ENCODE data around the gene PLXDC2. TPM values are rescaled to one million over a fixed set of nuclear protein-coding genes. Genes with fewer than 3 reads are reported as not detected.

PLXDC2 gene
- total and polyA plus RNA-seq, 2 donors (not counting 1 experiment from before 2014, with no cell fraction given), result 0.07 TPM

GRCh38 chr10:19936289-19936688 lies 120.1 kb downstream of the PLXDC2 start:
- Histone ChIP-seq H3K9me3 (ENCODE audit: control extremely low read depth in 1 of 3, control insufficient read depth in 2 of 3, insufficient read depth in 1 of 3, low read length in 2 of 3) (peaks cover 0 to 5% (median 0%) of the 10 kb centered on the region in 3 donors), H3K27me3 (replicated peaks in 1 of 4; ENCODE audit: control extremely low read depth in 1 of 4, control insufficient read depth in 3 of 4, insufficient read depth in 4 of 4, low read length in 3 of 4) (no peaks in the 10 kb centered on the region), H3K4me3 (ENCODE audit: control extremely low read depth in 1 of 5, extremely low read depth in 1 of 5, insufficient read depth in 1 of 5, low read depth in 2 of 5, low read length in 4 of 5) (no peak overlapping the region), H3K36me3 (replicated peaks in 1 of 2; ENCODE audit: control extremely low read depth in 1 of 2, control insufficient read depth in 1 of 2, extremely low read depth in 1 of 2, insufficient read depth in 2 of 2, low read length in 1 of 2) (no peaks in the 10 kb centered on the region), H3K4me1 (ENCODE audit: control insufficient read depth in 2 of 2, insufficient read depth in 2 of 2, low read length in 2 of 2) (peaks cover 0 to 7% of the 10 kb centered on the region in 2 donors), H3K27ac (ENCODE audit: low read length in 2 of 2) (no peak overlapping the region), H3K9ac (ENCODE audit: low read length) (no peak overlapping the region), H3K4me2 (replicated peaks; ENCODE audit: low read depth, low read length, poor library complexity, severe bottlenecking) (no peak overlapping the region), H3K79me2 (ENCODE audit: control insufficient read depth, insufficient read depth, low read length) (no peaks in the 10 kb centered on the region), H4K20me1 (ENCODE audit: control insufficient read depth, insufficient read depth, low read length, poor library complexity, severe bottlenecking) (no peaks in the 10 kb centered on the region), H2AFZ (ENCODE audit: insufficient read depth, low read depth, low read length, poor library complexity, severe bottlenecking) (no peak overlapping the region)
- intact Hi-C loops (cut with micrococcal nuclease), result no loop called here
- TF ChIP-seq CTCF (IDR thresholded peaks at IDR 0.05) (no peak), EZH2 (IDR thresholded peaks at IDR 0.05; ENCODE audit: borderline replicate concordance, insufficient read depth, low read depth, low read length, poor library complexity, severe bottlenecking) (no peak)
- Mint-ChIP-seq H3K4me1 (peaks cover 4% of the 10 kb centered on the region), H3K27ac (no peak overlapping the region), H3K27me3 (no peaks in the 10 kb centered on the region), H3K4me3 (no peak overlapping the region), H3K9me3 (ENCODE audit: insufficient read depth) (no peaks in the 10 kb centered on the region)
- POLR2A ChIA-PET, result no interaction called here
- no peak for DNase-seq
- CTCF ChIA-PET, result no interaction called here
- no CpG with 5 or more reads among the region's 2 CpGs for WGBS (ENCODE audit: insufficient coverage)
- no peak for ATAC-seq (ENCODE audit: low read depth)

DNA sequence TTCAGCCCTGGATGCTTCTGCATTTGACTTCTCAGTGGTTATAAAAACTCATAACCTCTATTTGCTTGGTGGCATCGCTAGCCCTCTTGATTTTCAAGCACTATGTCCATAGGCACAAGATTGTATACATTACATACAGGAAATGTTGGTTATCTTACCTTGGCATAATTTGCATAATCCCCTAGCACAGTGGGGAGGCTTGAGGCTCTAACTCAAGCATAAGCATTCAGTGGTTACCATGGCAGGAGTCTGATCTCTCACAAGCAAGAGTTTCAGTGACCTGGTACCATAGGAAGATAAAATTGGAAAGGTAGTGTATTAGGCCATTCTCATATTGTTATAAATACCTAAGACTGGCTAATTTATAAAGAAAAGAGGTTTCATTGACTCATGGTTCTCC lies 121.8 kb downstream of the PLXDC2 start:
- H3K9ac ChIP-seq (ENCODE audit: low read length), result no peak overlapping the region
- peaks cover 0 to 5% (median 0%) of the 10 kb centered on the region in 3 donors for H3K9me3 ChIP-seq (ENCODE audit: control extremely low read depth in 1 of 3, control insufficient read depth in 2 of 3, insufficient read depth in 1 of 3, low read length in 2 of 3)
- no peaks in the 10 kb centered on the region for H3K36me3 ChIP-seq (replicated peaks in 1 of 2; ENCODE audit: control extremely low read depth in 1 of 2, control insufficient read depth in 1 of 2, extremely low read depth in 1 of 2, insufficient read depth in 2 of 2, low read length in 1 of 2)
- WGBS (ENCODE audit: insufficient coverage), result 100% methylated on average over 1 of the region's 1 CpG
- H3K4me1 ChIP-seq (ENCODE audit: control insufficient read depth in 2 of 2, insufficient read depth in 2 of 2, low read length in 2 of 2), result no peaks in the 10 kb centered on the region
- Mint-ChIP-seq H3K4me1 (no peaks in the 10 kb centered on the region), H3K9me3 (ENCODE audit: insufficient read depth) (no peaks in the 10 kb centered on the region), H3K27me3 (no peaks in the 10 kb centered on the region), H3K4me3 (no peak overlapping the region), H3K27ac (no peak overlapping the region)
- ChIA-PET POLR2A (no interaction called here), CTCF (no interaction called here)
- intact Hi-C loops (cut with micrococcal nuclease), result no loop called here
- H4K20me1 ChIP-seq (ENCODE audit: control insufficient read depth, insufficient read depth, low read length, poor library complexity, severe bottlenecking), result no peaks in the 10 kb centered on the region
- no peaks in the 10 kb centered on the region for H3K79me2 ChIP-seq (ENCODE audit: control insufficient read depth, insufficient read depth, low read length)
- no peak overlapping the region for H3K27ac ChIP-seq (ENCODE audit: low read length in 2 of 2)
- H2AFZ ChIP-seq (ENCODE audit: insufficient read depth, low read depth, low read length, poor library complexity, severe bottlenecking), result no peak overlapping the region
- H3K27me3 ChIP-seq (replicated peaks in 1 of 4; ENCODE audit: control extremely low read depth in 1 of 4, control insufficient read depth in 3 of 4, insufficient read depth in 4 of 4, low read length in 3 of 4), result no peaks in the 10 kb centered on the region
- no peak overlapping the region for H3K4me2 ChIP-seq (replicated peaks; ENCODE audit: low read depth, low read length, poor library complexity, severe bottlenecking)
- no peak for TF ChIP-seq EZH2 (IDR thresholded peaks at IDR 0.05; ENCODE audit: borderline replicate concordance, insufficient read depth, low read depth, low read length, poor library complexity, severe bottlenecking)
- TF ChIP-seq CTCF (IDR thresholded peaks at IDR 0.05), result no peak
- no peak for ATAC-seq (ENCODE audit: low read depth)
- H3K4me3 ChIP-seq (ENCODE audit: control extremely low read depth in 1 of 5, extremely low read depth in 1 of 5, insufficient read depth in 1 of 5, low read depth in 2 of 5, low read length in 4 of 5), result no peak overlapping the region
- DNase-seq, result no peak

Data from B cell (primary cell).